ENCODE results near the gene ERICH6B. TPM values are rescaled to one million over a fixed set of nuclear protein-coding genes. Genes with fewer than 3 reads are reported as not detected.

ERICH6B gene
- total RNA-seq, 2 donors from 2014 or later = not detected

DNA sequence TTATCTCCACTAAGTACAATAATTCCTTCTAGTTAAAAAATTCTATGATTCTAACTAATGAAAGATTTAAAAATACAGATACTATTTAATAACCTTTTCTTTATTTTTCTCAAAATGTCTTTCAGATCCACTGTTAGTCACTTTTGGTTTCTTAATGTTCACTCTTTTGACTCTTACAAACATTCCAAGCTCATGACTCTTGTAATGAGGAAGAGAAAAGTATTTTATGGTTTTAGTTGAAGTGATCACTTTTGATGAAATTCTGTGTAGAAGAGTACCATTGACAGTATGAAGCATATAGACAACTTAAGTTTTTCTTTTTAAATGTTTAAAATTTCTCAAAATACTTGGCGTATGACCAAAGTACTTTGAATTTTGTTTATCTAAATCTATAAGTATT is 123.0 kb downstream of the ERICH6B start:
- H3K27me3 ChIP-seq (replicated peaks; ENCODE audit: insufficient read depth) = no peaks in the 10 kb centered on the region
- H3K4me1 ChIP-seq (ENCODE audit: control insufficient read depth in 1 of 2, low read depth in 2 of 2) = no peaks in the 10 kb centered on the region
- no peak overlapping the region for H3K4me3 ChIP-seq
- H3K9me3 ChIP-seq = no peaks in the 10 kb centered on the region
- ATAC-seq (ENCODE audit: insufficient number of reproducible peaks, low FRiP score, low read depth) (no peak), DNase-seq (ENCODE audit: low spot score) (no peak)
- TF ChIP-seq, protein P1, sequence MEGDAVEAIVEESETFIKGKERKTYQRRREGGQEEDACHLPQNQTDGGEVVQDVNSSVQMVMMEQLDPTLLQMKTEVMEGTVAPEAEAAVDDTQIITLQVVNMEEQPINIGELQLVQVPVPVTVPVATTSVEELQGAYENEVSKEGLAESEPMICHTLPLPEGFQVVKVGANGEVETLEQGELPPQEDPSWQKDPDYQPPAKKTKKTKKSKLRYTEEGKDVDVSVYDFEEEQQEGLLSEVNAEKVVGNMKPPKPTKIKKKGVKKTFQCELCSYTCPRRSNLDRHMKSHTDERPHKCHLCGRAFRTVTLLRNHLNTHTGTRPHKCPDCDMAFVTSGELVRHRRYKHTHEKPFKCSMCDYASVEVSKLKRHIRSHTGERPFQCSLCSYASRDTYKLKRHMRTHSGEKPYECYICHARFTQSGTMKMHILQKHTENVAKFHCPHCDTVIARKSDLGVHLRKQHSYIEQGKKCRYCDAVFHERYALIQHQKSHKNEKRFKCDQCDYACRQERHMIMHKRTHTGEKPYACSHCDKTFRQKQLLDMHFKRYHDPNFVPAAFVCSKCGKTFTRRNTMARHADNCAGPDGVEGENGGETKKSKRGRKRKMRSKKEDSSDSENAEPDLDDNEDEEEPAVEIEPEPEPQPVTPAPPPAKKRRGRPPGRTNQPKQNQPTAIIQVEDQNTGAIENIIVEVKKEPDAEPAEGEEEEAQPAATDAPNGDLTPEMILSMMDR (IDR thresholded peaks at IDR 0.05) = no peak
- peaks cover 23% of the 10 kb centered on the region for H3K36me3 ChIP-seq
- H3K27ac ChIP-seq = no peak overlapping the region

Other genes starting within 250 kb of the ERICH6B start
- 10 to 100 TPM; 18.7 to 19.9 TPM for gene SLC25A30, start 197.4 kb downstream of the ERICH6B start, total RNA-seq
- gene COG3, start 150.8 kb downstream of the ERICH6B start, total RNA-seq = 10 to 100 TPM; 20.3 to 36.3 TPM
- not detected for gene CBY2, start 86.6 kb upstream of the ERICH6B start, total RNA-seq
- not detected for gene SIAH3, start 236.0 kb upstream of the ERICH6B start, total RNA-seq